Fibroblast of lung (primary cell): Measurements from ENCODE around the gene RNF5. TPM values are rescaled to one million over a fixed set of nuclear protein-coding genes. Genes with fewer than 3 reads are reported as not detected.
"Not testable (repeated sequence)": the region's sequence is repeated elsewhere in the genome, so short reads cannot be mapped to it uniquely, and the experiment has no call there.

ENCODE experiments used
- DNase-seq, 2 donors: peaks; one replicate each; pipeline versions ENCODE4 v3.0.0 to v3.0.0-alpha.2; 2010; ENCODE audit warnings: low read depth in 2 of 2
- H2AFZ ChIP-seq: 2 replicates; pipeline ENCODE4 v1.5.1; 2012; ENCODE audit warnings: low read length, control low read depth, inconsistent platforms
- H3K27ac ChIP-seq: 2 replicates; pipeline ENCODE4 v1.5.1; 2011; ENCODE audit warnings: low read length, control low read depth; ENCODE audit not compliant: insufficient read depth
- H3K27me3 ChIP-seq: 2 replicates; pipeline ENCODE4 v1.5.1; 2011; ENCODE audit warnings: mild to moderate bottlenecking, low read length; ENCODE audit not compliant: control insufficient read depth, insufficient read depth
- H3K36me3 ChIP-seq: 2 replicates; pipeline ENCODE4 v1.5.1; 2011; ENCODE audit warnings: low read length; ENCODE audit not compliant: control insufficient read depth, insufficient read depth
- H3K4me1 ChIP-seq: 2 replicates; pipeline ENCODE4 v1.5.1; 2011; ENCODE audit warnings: low read length; ENCODE audit not compliant: control insufficient read depth, insufficient read depth; ENCODE audit errors: extremely low read depth
- H3K4me2 ChIP-seq: 2 replicates; pipeline ENCODE4 v1.5.1; 2011; ENCODE audit warnings: low read length, control low read depth; ENCODE audit not compliant: insufficient read depth; ENCODE audit errors: extremely low read depth
- H3K4me3 ChIP-seq, 4 experiments: fragments of 200-600 bp in 1 of 4; sonication (generic) in 1 of 4; replicated peaks in 1 of 4; 2 replicates each; pipeline ENCODE4 v1.5.1; 2011 to 2016; ENCODE audit warnings: low read length in 4 of 4, low read depth in 3 of 4, mild to moderate bottlenecking in 3 of 4, control low read depth in 2 of 4, inconsistent platforms in 1 of 4, mixed read lengths in 1 of 4; ENCODE audit not compliant: insufficient read depth in 1 of 4; ENCODE audit errors: control extremely low read depth in 1 of 4
- H3K79me2 ChIP-seq: 2 replicates; pipeline ENCODE4 v1.5.1; 2012; ENCODE audit warnings: mild to moderate bottlenecking, low read length, inconsistent platforms; ENCODE audit not compliant: control insufficient read depth, insufficient read depth
- H3K9ac ChIP-seq: 2 replicates; pipeline ENCODE4 v1.5.1; 2011; ENCODE audit warnings: mild to moderate bottlenecking, low read length, control low read depth; ENCODE audit not compliant: insufficient read depth
- H3K9me3 ChIP-seq: 2 replicates; pipeline ENCODE4 v1.5.1; 2012; ENCODE audit warnings: low read depth, low read length; ENCODE audit not compliant: control insufficient read depth, insufficient read depth
- H4K20me1 ChIP-seq: 2 replicates; pipeline ENCODE4 v1.5.1; 2011; ENCODE audit warnings: low read length; ENCODE audit not compliant: control insufficient read depth, insufficient read depth; ENCODE audit errors: extremely low read depth
- EZH2 ChIP-seq: IDR thresholded peaks from 2 replicates; pipeline ENCODE4 v1.5.1; 2012; ENCODE audit warnings: low read length, control low read depth, mild to moderate bottlenecking; ENCODE audit errors: missing control alignments
- polyA plus RNA-seq, 2 donors: library from polyadenylated mRNA; depleted of rRNA in 1 of 2; stranded (reverse) in 1 of 2; unstranded in 1 of 2; fragments of >200 nt; gene quantifications; 2 replicates each; pipeline ENCODE4 v1.2.1, GENCODE V29; 2011 to 2012; ENCODE audit warnings: missing spikeins in 1 of 2
- total RNA-seq: library from RNA; depleted of rRNA; stranded (reverse); fragments of >200 nt; gene quantifications from 2 replicates; pipeline ENCODE4 v1.2.1, GENCODE V29; 2014
- TF ChIP-seq, protein P1 (sequence below), 2 donors: IDR thresholded peaks in 1 of 2; conservative IDR thresholded peaks in 1 of 2; 1 replicate in 1 of 2; 2 replicates in 1 of 2; pipeline ENCODE4 v1.5.1; 2011 to 2012; ENCODE audit warnings: low read length in 2 of 2, control low read depth in 1 of 2, inconsistent platforms in 1 of 2, low read depth in 1 of 2, mild to moderate bottlenecking in 1 of 2

The RNF5 gene
- total and polyA plus RNA-seq, 2 donors (not counting 1 experiment from before 2014, with no cell fraction given), result 23.9 to 63.4 TPM

DNA sequence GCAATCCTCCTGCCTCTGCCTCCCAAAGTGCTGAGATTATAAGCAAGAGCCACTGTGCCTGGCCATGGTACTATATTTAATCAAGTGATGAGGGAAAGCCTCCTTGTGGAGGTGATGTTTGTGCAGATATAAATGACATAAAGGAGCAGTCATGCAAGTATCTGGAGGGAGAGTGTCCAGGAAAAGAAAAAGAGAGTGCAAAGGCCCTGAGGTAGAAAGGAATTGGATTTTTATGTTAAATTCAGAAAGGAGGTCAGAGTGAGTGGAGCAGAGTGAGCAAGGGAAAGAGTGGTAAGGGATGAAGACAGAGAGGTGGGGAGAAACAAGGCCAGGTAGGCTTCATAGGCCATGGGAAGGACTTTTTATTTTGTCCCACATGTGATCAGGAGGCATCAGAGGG is 40.8 kb upstream of the RNF5 start:
- H3K9ac ChIP-seq, result no peak overlapping the region
- no peaks in the 10 kb centered on the region for H3K27me3 ChIP-seq
- H3K9me3 ChIP-seq, result no peaks in the 10 kb centered on the region
- no peaks in the 10 kb centered on the region for H3K79me2 ChIP-seq
- H3K27ac ChIP-seq, result no peak overlapping the region
- no peaks in the 10 kb centered on the region for H3K36me3 ChIP-seq
- no peak overlapping the region for H3K4me3 ChIP-seq
- TF ChIP-seq, protein P1, sequence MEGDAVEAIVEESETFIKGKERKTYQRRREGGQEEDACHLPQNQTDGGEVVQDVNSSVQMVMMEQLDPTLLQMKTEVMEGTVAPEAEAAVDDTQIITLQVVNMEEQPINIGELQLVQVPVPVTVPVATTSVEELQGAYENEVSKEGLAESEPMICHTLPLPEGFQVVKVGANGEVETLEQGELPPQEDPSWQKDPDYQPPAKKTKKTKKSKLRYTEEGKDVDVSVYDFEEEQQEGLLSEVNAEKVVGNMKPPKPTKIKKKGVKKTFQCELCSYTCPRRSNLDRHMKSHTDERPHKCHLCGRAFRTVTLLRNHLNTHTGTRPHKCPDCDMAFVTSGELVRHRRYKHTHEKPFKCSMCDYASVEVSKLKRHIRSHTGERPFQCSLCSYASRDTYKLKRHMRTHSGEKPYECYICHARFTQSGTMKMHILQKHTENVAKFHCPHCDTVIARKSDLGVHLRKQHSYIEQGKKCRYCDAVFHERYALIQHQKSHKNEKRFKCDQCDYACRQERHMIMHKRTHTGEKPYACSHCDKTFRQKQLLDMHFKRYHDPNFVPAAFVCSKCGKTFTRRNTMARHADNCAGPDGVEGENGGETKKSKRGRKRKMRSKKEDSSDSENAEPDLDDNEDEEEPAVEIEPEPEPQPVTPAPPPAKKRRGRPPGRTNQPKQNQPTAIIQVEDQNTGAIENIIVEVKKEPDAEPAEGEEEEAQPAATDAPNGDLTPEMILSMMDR (conservative IDR thresholded peaks at IDR 0.05 in 1 of 2, IDR thresholded peaks at IDR 0.05 in 1 of 2; ENCODE audit: low read depth in 1 of 2, low read length in 2 of 2), result no peak
- no peak for TF ChIP-seq EZH2
- no peaks in the 10 kb centered on the region for H3K4me1 ChIP-seq
- H3K4me2 ChIP-seq, result no peak overlapping the region
- no peak for DNase-seq
- no peaks in the 10 kb centered on the region for H4K20me1 ChIP-seq
- H2AFZ ChIP-seq, result no peak overlapping the region

DNA sequence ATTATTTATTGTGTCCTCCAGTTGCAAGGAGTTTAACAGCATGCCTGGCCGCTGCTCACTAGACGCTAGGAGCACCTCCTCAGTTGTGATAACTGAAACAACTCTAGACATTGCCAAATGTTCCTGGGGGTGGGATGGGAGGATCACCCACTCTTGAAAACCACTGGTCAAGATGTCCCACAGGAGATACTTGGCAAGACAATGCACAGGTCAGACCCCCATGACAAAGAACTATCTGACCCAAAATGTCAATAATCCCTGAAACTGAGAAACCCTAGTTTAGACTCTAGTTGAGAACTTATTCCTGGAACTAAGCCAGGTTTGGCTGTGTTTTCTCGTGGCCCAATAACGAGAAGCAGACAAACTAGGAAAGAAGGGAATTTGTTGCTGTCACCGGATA is 38.6 kb upstream of the RNF5 start:
- Histone ChIP-seq H3K36me3 (no peaks in the 10 kb centered on the region), H3K27me3 (no peaks in the 10 kb centered on the region), H3K9me3 (no peaks in the 10 kb centered on the region), H2AFZ (no peak overlapping the region), H3K4me1 (no peaks in the 10 kb centered on the region), H3K9ac (no peak overlapping the region), H4K20me1 (no peaks in the 10 kb centered on the region), H3K27ac (no peak overlapping the region), H3K4me3 (no peak overlapping the region), H3K79me2 (no peaks in the 10 kb centered on the region), H3K4me2 (no peak overlapping the region)
- no peak for TF ChIP-seq EZH2
- TF ChIP-seq, protein P1 (conservative IDR thresholded peaks at IDR 0.05 in 1 of 2, IDR thresholded peaks at IDR 0.05 in 1 of 2; ENCODE audit: low read depth in 1 of 2, low read length in 2 of 2), result no peak
- DNase-seq, result no peak

DNA sequence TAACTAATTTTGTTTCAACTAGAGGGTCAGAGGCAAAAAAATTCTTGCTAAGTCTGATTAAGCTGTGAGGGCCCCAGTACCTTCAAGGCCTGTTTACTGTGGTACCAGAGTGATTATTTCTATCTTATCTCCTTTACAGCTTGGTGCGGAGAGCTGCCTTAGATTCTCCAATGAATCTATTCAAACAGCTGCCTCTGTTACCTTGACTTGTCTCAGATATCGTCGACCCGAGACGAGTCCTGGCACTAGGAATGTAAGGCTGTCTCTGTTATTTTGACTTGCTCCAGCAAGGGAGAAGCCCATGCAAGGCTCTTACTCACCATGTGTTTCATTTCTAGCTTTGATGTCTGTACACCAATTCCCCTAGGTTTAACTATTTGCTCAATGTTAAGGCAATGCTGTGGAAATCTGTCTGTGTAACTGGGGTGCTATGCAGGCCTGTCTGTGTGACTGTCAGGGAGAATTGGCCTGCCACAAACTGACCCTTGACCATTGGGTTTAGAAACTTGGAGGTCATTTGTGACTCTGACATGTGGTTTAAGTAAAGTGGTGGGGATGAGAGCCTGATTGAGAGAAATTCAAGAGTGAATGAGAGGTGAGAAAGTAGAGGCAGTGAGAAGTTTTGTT is 37.7 kb upstream of the RNF5 start:
- no peak for DNase-seq
- Histone ChIP-seq H4K20me1 (no peaks in the 10 kb centered on the region), H3K9ac (no peak overlapping the region), H3K36me3 (no peaks in the 10 kb centered on the region), H3K9me3 (no peaks in the 10 kb centered on the region), H3K27me3 (no peaks in the 10 kb centered on the region), H3K4me1 (no peaks in the 10 kb centered on the region), H3K79me2 (no peaks in the 10 kb centered on the region), H3K4me3 (no peak overlapping the region), H3K27ac (no peak overlapping the region), H3K4me2 (no peak overlapping the region), H2AFZ (no peak overlapping the region)
- TF ChIP-seq, protein P1 (conservative IDR thresholded peaks at IDR 0.05 in 1 of 2, IDR thresholded peaks at IDR 0.05 in 1 of 2; ENCODE audit: low read depth in 1 of 2, low read length in 2 of 2), result no peak
- TF ChIP-seq EZH2, result no peak

DNA sequence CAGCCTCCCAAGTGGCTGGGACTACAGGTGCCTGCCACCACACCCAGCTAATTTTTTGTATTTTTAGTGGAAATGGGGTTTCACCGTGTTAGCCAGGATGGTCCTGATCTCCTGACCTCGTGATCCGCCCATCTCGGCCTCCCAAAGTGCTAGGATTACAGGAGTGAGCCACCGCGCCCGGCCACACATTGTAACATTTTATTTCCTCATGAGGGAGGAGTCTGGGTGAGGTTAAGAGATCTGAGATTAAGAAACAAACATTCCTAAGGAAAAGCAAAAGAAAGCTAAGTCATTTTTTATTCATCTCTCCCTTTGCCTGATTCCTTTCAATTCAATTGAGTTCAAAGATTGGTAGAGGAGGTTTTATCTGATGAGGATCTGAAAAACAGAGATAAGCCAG is 34.0 kb upstream of the RNF5 start:
- not testable (repeated sequence) for H3K36me3 ChIP-seq, H2AFZ ChIP-seq, DNase-seq, H3K4me3 ChIP-seq, H3K4me1 ChIP-seq, H3K9me3 ChIP-seq, H4K20me1 ChIP-seq, H3K9ac ChIP-seq, H3K27me3 ChIP-seq, H3K27ac ChIP-seq, H3K4me2 ChIP-seq, H3K79me2 ChIP-seq
